Ovary (tissue), 3 donors: ENCODE results near the gene C4orf50.

Experiments used
- EP300 ChIP-seq: sonication (generic); formaldehyde crosslinking; IDR thresholded peaks from one replicate; pipeline ENCODE4 v1.6.1; 2017; ENCODE audit warnings: antibody characterized with exemption
- TF ChIP-seq, protein P1 (sequence below), 3 donors: fragments of 450-650 bp in 2 of 3; fragments of 200-600 bp in 1 of 3; IDR thresholded peaks; one replicate each; pipeline versions ENCODE4 v1.5.1 to v1.8.0; 2016 to 2022; ENCODE audit warnings: antibody characterized with exemption in 3 of 3, mild to moderate bottlenecking in 1 of 3
- donor health status: DM: no; HTN: no; CAD: no.

GRCh38 chr4:5854929-5855328 lies 163.3 kb downstream of the C4orf50 start:
- TF ChIP-seq, protein P1, sequence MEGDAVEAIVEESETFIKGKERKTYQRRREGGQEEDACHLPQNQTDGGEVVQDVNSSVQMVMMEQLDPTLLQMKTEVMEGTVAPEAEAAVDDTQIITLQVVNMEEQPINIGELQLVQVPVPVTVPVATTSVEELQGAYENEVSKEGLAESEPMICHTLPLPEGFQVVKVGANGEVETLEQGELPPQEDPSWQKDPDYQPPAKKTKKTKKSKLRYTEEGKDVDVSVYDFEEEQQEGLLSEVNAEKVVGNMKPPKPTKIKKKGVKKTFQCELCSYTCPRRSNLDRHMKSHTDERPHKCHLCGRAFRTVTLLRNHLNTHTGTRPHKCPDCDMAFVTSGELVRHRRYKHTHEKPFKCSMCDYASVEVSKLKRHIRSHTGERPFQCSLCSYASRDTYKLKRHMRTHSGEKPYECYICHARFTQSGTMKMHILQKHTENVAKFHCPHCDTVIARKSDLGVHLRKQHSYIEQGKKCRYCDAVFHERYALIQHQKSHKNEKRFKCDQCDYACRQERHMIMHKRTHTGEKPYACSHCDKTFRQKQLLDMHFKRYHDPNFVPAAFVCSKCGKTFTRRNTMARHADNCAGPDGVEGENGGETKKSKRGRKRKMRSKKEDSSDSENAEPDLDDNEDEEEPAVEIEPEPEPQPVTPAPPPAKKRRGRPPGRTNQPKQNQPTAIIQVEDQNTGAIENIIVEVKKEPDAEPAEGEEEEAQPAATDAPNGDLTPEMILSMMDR (IDR thresholded peaks at IDR 0.05): no peak
- no peak for TF ChIP-seq EP300
